NCI-H1417 (cell line): Measurements from ENCODE around the gene AFMID.
"Not testable (repeated sequence)": the region's sequence is repeated elsewhere in the genome, so short reads cannot be mapped to it uniquely, and the experiment has no call there.

Source experiments
- DNase-seq, 3 experiments: peaks; one replicate each; lab custom pipeline; 2025; lab: John Stamatoyannopoulos, UW

AFMID gene, protein sequence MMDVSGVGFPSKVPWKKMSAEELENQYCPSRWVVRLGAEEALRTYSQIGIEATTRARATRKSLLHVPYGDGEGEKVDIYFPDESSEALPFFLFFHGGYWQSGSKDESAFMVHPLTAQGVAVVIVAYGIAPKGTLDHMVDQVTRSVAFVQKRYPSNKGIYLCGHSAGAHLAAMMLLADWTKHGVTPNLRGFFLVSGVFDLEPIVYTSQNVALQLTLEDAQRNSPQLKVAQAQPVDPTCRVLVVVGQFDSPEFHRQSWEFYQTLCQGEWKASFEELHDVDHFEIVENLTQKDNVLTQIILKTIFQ

DNA sequence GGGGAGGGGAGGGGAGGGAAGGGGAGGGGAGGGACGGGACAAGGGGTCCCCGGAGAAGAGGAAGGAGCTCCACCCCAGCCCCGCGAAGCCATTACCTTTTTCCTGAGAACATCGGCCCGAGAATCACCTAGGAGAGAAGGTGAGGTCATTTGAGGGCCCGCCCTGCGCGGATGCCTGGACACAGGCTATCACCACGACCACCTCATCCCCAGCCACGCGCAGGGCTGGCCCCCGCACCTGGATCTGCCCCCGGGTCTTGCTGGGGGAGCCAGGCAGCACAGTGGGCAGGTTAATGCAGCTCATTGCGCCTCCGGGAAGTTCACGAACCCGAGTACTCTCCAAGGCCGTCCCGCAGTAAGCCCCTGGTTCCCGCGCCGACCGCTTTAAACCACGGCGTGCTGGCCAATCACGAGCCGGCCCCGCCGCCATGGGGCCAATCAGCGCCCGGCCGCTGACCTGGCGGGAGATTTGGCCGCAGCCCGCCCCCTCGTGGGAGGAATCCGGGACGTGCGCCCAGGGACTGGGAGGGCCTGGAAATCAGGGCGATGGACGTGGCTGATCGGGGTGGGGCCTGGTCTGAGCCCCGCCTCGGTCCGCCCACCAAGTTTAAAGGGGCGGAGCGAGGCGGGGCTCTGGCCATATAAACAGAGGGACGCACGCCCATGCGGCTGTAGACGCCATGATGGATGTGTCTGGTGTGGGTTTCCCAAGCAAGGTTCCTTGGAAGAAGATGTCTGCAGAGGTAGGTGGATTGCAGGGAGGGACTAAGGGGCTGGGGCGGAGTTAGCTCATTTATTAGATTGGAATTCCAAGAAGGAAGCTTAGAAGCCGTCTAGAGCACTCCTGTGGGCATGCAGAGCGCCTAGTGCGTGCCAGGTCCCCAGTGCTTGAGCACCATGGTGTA is at the start of gene AFMID, which contains the start of gene TK1:
Gene AFMID, plus strand, starts transcription at position 671 of the 904 bp plus-strand sequence. Its CDS starts 9 bp downstream, at position 680.
Gene TK1, minus strand, starts transcription at position 361 of the 904 bp plus-strand sequence. Its CDS starts 58 bp downstream, at position 303.
- peak; percentile 95 to 98 (median 97) for DNase-seq

GRCh38 chr17:78137392-78138203 is 49.6 kb upstream of the AFMID start:
- no peak for DNase-seq

- DNase-seq, result no peak
These were observed 48.7 kb upstream of the AFMID start for GRCh38 chr17:78138204-78139060.

GRCh38 chr17:78139861-78140168 is 47.3 kb upstream of the AFMID start:
- DNase-seq, result not testable (repeated sequence)

DNA sequence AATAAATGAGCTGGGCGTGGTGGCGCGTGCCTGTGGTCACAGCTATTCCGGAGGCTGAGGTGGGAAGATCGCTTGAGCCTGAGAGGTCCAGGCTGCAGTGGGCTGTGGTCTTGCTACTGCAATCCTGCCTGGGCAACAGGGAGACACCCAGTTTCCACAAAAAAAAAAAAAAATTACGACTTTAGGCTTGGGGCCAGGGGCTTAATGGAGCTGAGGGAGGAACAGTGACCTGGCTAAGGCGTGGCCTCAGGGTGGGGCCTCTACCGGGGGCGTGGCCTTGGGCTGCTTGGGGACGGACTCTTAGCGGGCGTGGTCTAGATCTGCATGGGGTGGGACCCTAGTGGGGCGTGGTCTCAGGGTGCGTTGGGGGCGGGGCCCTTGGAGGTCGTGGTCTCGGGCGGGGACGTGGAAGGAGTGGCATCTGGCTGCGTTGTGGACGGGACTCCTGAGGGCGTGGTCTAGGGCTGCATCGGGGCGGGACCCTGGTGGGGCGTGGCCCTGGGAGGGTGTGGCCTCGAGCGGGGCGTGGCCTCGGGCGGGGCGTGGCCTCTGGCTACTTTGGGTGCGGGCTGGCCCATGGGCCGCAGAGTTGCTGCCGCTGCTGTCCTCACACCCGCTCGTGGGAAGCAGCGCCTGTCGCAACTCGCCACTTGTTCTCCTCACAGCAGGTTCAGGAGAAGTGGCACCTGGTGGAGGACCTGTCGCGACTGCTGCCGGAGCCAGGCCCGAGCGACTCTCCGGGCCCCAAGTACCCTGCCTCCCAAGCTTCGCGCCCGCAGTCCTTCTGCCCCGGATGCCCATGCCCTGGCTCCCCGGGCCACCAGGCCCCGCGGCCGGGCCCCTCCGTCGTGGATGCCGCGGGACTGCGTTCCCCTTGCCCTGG is 46.8 kb upstream of the AFMID start:
- DNase-seq, result peak; percentile 68 to 93 (median 86)

GRCh38 chr17:78141437-78142118 is 45.6 kb upstream of the AFMID start:
- no peak for DNase-seq

DNA sequence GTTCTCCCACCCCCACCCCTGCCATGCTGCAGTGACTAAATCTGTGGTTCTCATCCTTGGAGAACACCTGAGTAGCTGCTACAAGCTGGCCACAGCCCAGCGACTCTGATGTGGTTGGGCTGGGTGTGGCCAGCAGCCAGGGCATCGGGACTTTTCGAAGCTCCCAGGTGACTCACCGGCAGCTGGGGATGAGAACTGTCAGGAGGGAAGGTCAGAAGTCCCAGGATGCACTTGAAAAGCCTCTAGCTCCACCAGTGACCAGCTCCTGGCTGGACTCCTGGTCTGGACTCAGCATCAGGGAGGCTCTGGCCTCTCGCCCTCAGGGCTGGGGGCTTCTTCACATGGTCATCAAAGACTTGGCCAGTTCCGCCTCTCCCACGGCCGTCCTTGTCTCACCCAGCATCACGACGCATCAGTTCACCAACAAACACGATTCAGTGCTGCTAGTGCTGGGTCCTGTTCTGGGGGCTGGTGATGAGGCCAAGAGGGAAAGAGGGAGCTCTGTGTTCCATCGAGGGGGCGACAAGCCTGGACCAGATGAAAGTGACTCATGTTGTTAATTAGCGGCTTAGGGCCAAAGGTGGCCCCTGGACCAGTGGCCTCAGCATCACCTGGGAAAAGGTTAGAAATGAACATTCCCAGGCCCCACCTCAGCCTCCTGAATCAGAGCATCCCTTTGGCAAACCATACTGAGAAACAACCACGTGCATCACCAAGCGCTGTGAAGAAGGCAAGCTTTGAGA is 44.9 kb upstream of the AFMID start:
- peak in 1 of 3 experiments; percentile 30 for DNase-seq

GRCh38 chr17:78143214-78144146 is 43.7 kb upstream of the AFMID start:
- DNase-seq, result no peak

- no peak for DNase-seq
These were observed 42.9 kb upstream of the AFMID start for GRCh38 chr17:78144147-78144719.

GRCh38 chr17:78144736-78145641 is 42.2 kb upstream of the AFMID start:
- no peak for DNase-seq

- DNase-seq, result no peak
These were observed 40.7 kb upstream of the AFMID start for GRCh38 chr17:78146471-78146869.

- no peak for DNase-seq
These were observed 40.3 kb upstream of the AFMID start for GRCh38 chr17:78146881-78147280.

GRCh38 chr17:78147315-78147998 is 39.7 kb upstream of the AFMID start:
- DNase-seq, result no peak

DNA sequence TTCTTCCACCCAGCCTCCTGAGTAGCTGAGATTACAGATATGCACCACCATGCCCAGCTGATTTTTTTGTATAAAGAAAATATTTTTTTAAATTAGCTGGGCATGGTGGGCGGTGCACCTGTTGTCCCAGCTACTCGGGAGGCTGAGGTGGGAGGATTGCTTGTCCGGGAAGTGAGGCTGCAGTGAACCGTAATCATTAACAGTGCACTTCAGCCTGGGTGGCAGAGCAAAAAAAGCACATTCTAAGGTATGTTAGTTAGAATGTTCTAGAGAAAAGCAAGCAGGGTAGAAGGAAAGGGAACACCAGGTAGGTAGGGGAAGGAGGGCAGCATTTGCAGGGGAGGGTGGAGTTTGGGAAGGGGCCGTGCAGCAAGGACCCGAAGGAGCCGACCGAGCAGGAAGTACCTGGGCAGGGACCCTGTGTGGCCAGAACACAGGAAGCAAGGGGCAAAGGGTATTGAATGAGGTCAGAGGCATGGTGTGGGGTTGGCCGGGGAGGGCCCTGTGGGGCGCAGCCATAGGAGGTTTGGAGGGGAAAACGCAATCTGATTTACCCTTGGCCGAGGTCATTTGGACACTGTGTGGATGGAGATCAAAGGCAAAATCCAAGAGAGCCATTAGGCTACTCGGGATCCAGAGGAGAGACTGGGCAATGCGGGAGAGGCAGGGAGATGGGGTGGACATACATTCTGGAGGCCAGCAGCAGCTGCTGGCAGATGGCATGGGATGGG is 38.7 kb upstream of the AFMID start:
- no peak for DNase-seq

GRCh38 chr17:78151514-78152008 is 35.6 kb upstream of the AFMID start:
- no peak for DNase-seq
